B cell (primary cell): ENCODE results near the gene STX10. TPM values are rescaled to one million over a fixed set of nuclear protein-coding genes. Genes with fewer than 3 reads are reported as not detected.

Source experiments
- ATAC-seq: fragments of 200-7000 bp; cut with Tn5 transposase; one replicate; pipeline ENCODE4 v1.10.0; 2021; ENCODE audit warnings: low read depth, mild to moderate bottlenecking, moderate number of reproducible peaks, moderate library complexity
- CTCF ChIA-PET: fragments of 350-600 bp; sonication (Branson Sonifier 250); formaldehyde crosslinking; loops from one replicate; lab custom pipeline; 2021; ENCODE audit warnings: antibody characterized with exemption, inconsistent platforms; lab: Charles Lee
- POLR2A ChIA-PET: fragments of 350-600 bp; sonication (Branson Sonifier 250); formaldehyde crosslinking; loops from one replicate; lab custom pipeline; 2021; ENCODE audit warnings: antibody characterized with exemption; lab: Charles Lee
- DNase-seq: peaks from one replicate; pipeline ENCODE4 v3.0.0; 2013
- H2AFZ ChIP-seq: 2 replicates; pipeline ENCODE4 v1.6.1; 2012; ENCODE audit warnings: mild to moderate bottlenecking, low read depth, low read length; ENCODE audit not compliant: insufficient read depth, poor library complexity, severe bottlenecking
- H3K27ac ChIP-seq, 2 donors: 1 replicate in 1 of 2; 2 replicates in 1 of 2; pipeline ENCODE4 v1.5.1; 2012 to 2013; ENCODE audit warnings: low read length in 2 of 2, mild to moderate bottlenecking in 2 of 2, moderate library complexity in 1 of 2
- H3K27me3 ChIP-seq, 4 experiments: fragments of 200-600 bp in 1 of 4; sonication (generic) in 1 of 4; replicated peaks in 1 of 4; 1 replicate in 2 of 4; 2 replicates in 2 of 4; pipeline versions ENCODE4 v1.6.1 to v1.7.0; 2013 to 2016; ENCODE audit warnings: low read length in 3 of 4, mild to moderate bottlenecking in 2 of 4, mixed read lengths in 1 of 4, moderate library complexity in 1 of 4; ENCODE audit not compliant: insufficient read depth in 4 of 4, control insufficient read depth in 3 of 4; ENCODE audit errors: control extremely low read depth in 1 of 4
- H3K36me3 ChIP-seq, 2 experiments: replicated peaks in 1 of 2; 1 replicate in 1 of 2; 2 replicates in 1 of 2; pipeline versions ENCODE4 v1.6.1 to v1.7.1; 2013; ENCODE audit warnings: low read length in 1 of 2; ENCODE audit not compliant: insufficient read depth in 2 of 2, control insufficient read depth in 1 of 2; ENCODE audit errors: control extremely low read depth in 1 of 2, extremely low read depth in 1 of 2
- H3K4me1 ChIP-seq, 2 donors: fragments of 200-600 bp in 1 of 2; sonication (generic) in 1 of 2; 1 replicate in 1 of 2; 2 replicates in 1 of 2; pipeline versions ENCODE4 v1.5.1 to v1.6.1; 2013 to 2017; ENCODE audit warnings: low read length in 2 of 2; ENCODE audit not compliant: control insufficient read depth in 2 of 2, insufficient read depth in 2 of 2
- H3K4me2 ChIP-seq: replicated peaks from 2 replicates; pipeline ENCODE3; 2012; ENCODE audit warnings: mild to moderate bottlenecking, low read depth, low read length; ENCODE audit not compliant: poor library complexity, severe bottlenecking
- H3K4me3 ChIP-seq, 5 experiments: fragments of 200-600 bp in 1 of 5; sonication (generic) in 1 of 5; 1 replicate in 3 of 5; 2 replicates in 2 of 5; pipeline versions ENCODE4 v1.5.1 to v1.7.0; 2011 to 2016; ENCODE audit warnings: low read length in 4 of 5, mild to moderate bottlenecking in 4 of 5, low read depth in 2 of 5, control low read depth in 1 of 5, moderate library complexity in 1 of 5; ENCODE audit not compliant: insufficient read depth in 1 of 5; ENCODE audit errors: control extremely low read depth in 1 of 5, extremely low read depth in 1 of 5
- H3K79me2 ChIP-seq: fragments of 200-600 bp; sonication (generic); one replicate; pipeline ENCODE4 v1.6.0; 2016; ENCODE audit warnings: low read length; ENCODE audit not compliant: control insufficient read depth, insufficient read depth
- H3K9ac ChIP-seq: fragments of 200-600 bp; sonication (generic); 2 replicates; pipeline ENCODE4 v1.6.1; 2017; ENCODE audit warnings: mild to moderate bottlenecking, low read length, moderate library complexity
- H3K9me3 ChIP-seq, 3 donors: one replicate each; pipeline versions ENCODE4 v1.6.1 to v1.7.1; 2013; ENCODE audit warnings: low read length in 2 of 3; ENCODE audit not compliant: control insufficient read depth in 2 of 3, insufficient read depth in 1 of 3; ENCODE audit errors: control extremely low read depth in 1 of 3
- H4K20me1 ChIP-seq: 2 replicates; pipeline ENCODE4 v1.6.0; 2012; ENCODE audit warnings: mild to moderate bottlenecking, low read length; ENCODE audit not compliant: insufficient read depth, control insufficient read depth, poor library complexity, severe bottlenecking
- H3K27ac Mint-ChIP-seq: one replicate; pipeline ENCODE4 v1.8.0; 2021; ENCODE audit warnings: mixed read lengths
- H3K27me3 Mint-ChIP-seq: one replicate; pipeline ENCODE4 v1.8.0; 2021; ENCODE audit warnings: mixed read lengths
- H3K4me1 Mint-ChIP-seq: one replicate; pipeline ENCODE4 v1.8.0; 2021; ENCODE audit warnings: mixed read lengths
- H3K4me3 Mint-ChIP-seq: one replicate; pipeline ENCODE4 v1.8.0; 2021; ENCODE audit warnings: mixed read lengths
- H3K9me3 Mint-ChIP-seq: one replicate; pipeline ENCODE4 v1.8.0; 2022; ENCODE audit warnings: mixed read lengths; ENCODE audit not compliant: insufficient read depth
- CTCF ChIP-seq: fragments of 200-600 bp; IDR thresholded peaks from one replicate; pipeline ENCODE4 v1.8.0; 2022; ENCODE audit warnings: antibody characterized with exemption, mild to moderate bottlenecking
- EZH2 ChIP-seq: IDR thresholded peaks from 2 replicates; pipeline ENCODE4 v1.6.1; 2012; ENCODE audit warnings: borderline replicate concordance, low read depth, mild to moderate bottlenecking, moderate library complexity, low read length; ENCODE audit not compliant: insufficient read depth, poor library complexity, severe bottlenecking
- WGBS: methylation state at CpG from one replicate; pipeline ENCODE4 v1.1.5; 2013; ENCODE audit warnings: missing lambda C conversion rate; ENCODE audit not compliant: insufficient coverage; 5-methylcytosine and 5-hydroxymethylcytosine counted together
- intact Hi-C: fragments of 100-400 bp; cut with micrococcal nuclease; formaldehyde crosslinking; loops from one replicate; pipeline ENCODE4 v1.10.0; 2022
- polyA plus RNA-seq: library from polyadenylated mRNA; depleted of rRNA; stranded (reverse); fragments of >200 nt; gene quantifications from 2 replicates; pipeline ENCODE4 v1.2.3, GENCODE V29; 2012
- total RNA-seq, 2 donors: library from RNA; stranded (reverse); fragments of 120-200 nt in 1 of 2; gene quantifications; 1 replicate in 1 of 2; 2 replicates in 1 of 2; pipeline versions ENCODE4 v1.2.3 to v1.2.4, GENCODE V29; 2013 to 2022

STX10 gene
- total and polyA plus RNA-seq, 2 donors (not counting 1 experiment from before 2014, with no cell fraction given) = 59.0 to 147 TPM

GRCh38 chr19:13122980-13123957, 26.9 kb downstream of the STX10 start:
- Mint-ChIP-seq H3K4me3 (no peak overlapping the region), H3K27me3 (no peaks in the 10 kb centered on the region), H3K9me3 (no peaks in the 10 kb centered on the region), H3K4me1 (peaks cover 40% of the 10 kb centered on the region), H3K27ac (no peak overlapping the region)
- no peaks in the 10 kb centered on the region for H3K36me3 ChIP-seq
- CTCF ChIA-PET = interaction anchor here (1.6 kb wide), 1 partner anchor 19 kb away, joined by 3 read pairs; no protein-coding TSS in a partner anchor
- DNase-seq = no peak
- peaks cover 8 to 23% of the 10 kb centered on the region in 2 donors for H3K4me1 ChIP-seq
- H3K4me3 ChIP-seq = no peak overlapping the region
- H2AFZ ChIP-seq = no peak overlapping the region
- no peaks in the 10 kb centered on the region for H3K27me3 ChIP-seq
- H3K9ac ChIP-seq = no peak overlapping the region
- TF ChIP-seq CTCF (no peak), EZH2 (no peak)
- ATAC-seq = no peak
- POLR2A ChIA-PET = no interaction called here
- WGBS = 93% methylated on average over 17 of the region's 20 CpGs
- peaks cover 25% of the 10 kb centered on the region for H4K20me1 ChIP-seq
- H3K4me2 ChIP-seq = no peak overlapping the region
- intact Hi-C loops = no loop called here
- peaks cover 85% of the 10 kb centered on the region for H3K79me2 ChIP-seq
- no peak overlapping the region for H3K27ac ChIP-seq
- peaks cover 0 to 4% (median 0%) of the 10 kb centered on the region in 3 donors for H3K9me3 ChIP-seq
